ENCODE measurements around the gene TMEM202. TPM values are rescaled to one million over a fixed set of nuclear protein-coding genes. Genes with fewer than 3 reads are reported as not detected.

Gene TMEM202
- total RNA-seq, 6 donors from 2014 or later = not detected

DNA sequence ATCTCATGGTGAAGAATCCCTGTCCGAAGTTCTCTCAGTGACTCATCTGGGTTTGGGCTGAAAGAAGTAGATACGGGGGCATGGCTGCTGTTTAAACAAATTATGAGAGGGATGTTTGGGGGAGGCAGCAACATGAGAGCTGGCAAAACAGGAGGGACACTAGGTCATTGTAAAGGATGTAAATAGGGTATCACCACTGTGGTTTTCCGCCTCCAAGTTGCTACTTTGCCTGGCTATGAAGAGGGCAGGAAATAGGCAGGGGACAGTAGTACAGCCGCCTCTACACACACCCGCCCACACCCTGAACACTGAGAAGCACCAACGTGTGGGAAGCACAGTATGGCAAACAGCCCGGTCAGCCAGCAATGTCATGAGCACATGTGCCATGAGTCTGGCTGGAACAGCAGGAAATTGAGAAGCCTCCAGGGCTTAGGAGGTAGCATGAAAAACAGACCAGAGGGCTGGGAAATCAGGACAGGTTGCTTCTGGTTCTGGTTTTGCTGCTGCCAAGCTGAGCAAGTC, 39.4 kb upstream of the TMEM202 start:
- DNase-seq (peak in 1 of 2 donors; percentile 53), ATAC-seq (ENCODE audit: low FRiP score in 2 of 2) (peak; percentile 69 to 76)
- no peaks in the 10 kb centered on the region for H3K27me3 ChIP-seq
- H3K4me1 ChIP-seq = peaks cover 14 to 30% (median 20%) of the 10 kb centered on the region in 4 donors
- H3K27ac ChIP-seq = peak overlapping the region; percentile 31 to 64 (median 40)
- TF ChIP-seq POLR2AphosphoS5 (IDR thresholded peaks at IDR 0.05) (peak in 1 of 2 donors; percentile 64), POLR2A (IDR thresholded peaks at IDR 0.05) (no peak)
- no peak overlapping the region for H3K4me3 ChIP-seq
- H3K36me3 ChIP-seq = peaks cover 12 to 31% (median 26%) of the 10 kb centered on the region in 4 donors
- no peaks in the 10 kb centered on the region for H3K9me3 ChIP-seq
- 42 to 53% methylated on average over 7 of the region's 7 CpGs for WGBS, 2 donors

DNA sequence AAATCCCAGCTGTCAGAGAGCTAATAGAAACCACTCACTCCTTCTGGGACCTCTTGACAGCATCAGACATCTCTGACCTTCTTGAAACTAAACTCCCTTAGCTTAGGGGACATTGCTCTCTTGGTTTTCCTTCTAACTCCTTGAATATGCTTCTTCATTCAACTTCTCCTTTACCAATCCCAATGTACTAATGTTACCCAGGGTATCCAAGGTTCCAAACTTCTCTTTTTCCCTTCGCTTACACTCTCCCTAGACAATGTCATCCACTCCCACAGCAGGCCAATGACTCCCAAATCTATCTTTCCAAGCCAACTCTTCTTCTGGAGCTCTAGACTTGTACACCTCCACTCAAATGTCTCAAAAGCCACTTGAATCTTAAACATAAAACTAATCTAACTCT, 36.9 kb upstream of the TMEM202 start:
- TF ChIP-seq, protein P1, sequence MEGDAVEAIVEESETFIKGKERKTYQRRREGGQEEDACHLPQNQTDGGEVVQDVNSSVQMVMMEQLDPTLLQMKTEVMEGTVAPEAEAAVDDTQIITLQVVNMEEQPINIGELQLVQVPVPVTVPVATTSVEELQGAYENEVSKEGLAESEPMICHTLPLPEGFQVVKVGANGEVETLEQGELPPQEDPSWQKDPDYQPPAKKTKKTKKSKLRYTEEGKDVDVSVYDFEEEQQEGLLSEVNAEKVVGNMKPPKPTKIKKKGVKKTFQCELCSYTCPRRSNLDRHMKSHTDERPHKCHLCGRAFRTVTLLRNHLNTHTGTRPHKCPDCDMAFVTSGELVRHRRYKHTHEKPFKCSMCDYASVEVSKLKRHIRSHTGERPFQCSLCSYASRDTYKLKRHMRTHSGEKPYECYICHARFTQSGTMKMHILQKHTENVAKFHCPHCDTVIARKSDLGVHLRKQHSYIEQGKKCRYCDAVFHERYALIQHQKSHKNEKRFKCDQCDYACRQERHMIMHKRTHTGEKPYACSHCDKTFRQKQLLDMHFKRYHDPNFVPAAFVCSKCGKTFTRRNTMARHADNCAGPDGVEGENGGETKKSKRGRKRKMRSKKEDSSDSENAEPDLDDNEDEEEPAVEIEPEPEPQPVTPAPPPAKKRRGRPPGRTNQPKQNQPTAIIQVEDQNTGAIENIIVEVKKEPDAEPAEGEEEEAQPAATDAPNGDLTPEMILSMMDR (IDR thresholded peaks at IDR 0.05) = no peak
- no peak for TF ChIP-seq EP300 (IDR thresholded peaks at IDR 0.05)
- no peak for DNase-seq
- no peak for ATAC-seq (ENCODE audit: low FRiP score in 2 of 2)
- 75 to 84% methylated on average over 1 of the region's 1 CpG for WGBS, 2 donors
- H3K27me3 ChIP-seq = no peaks in the 10 kb centered on the region
- H3K4me1 ChIP-seq = peaks cover 14 to 34% (median 20%) of the 10 kb centered on the region in 4 donors
- peaks cover 0 to 6% (median 2%) of the 10 kb centered on the region in 4 donors for H3K36me3 ChIP-seq
- H3K27ac ChIP-seq = no peak overlapping the region
- H3K9me3 ChIP-seq = no peaks in the 10 kb centered on the region
- no peak overlapping the region for H3K4me3 ChIP-seq

DNA sequence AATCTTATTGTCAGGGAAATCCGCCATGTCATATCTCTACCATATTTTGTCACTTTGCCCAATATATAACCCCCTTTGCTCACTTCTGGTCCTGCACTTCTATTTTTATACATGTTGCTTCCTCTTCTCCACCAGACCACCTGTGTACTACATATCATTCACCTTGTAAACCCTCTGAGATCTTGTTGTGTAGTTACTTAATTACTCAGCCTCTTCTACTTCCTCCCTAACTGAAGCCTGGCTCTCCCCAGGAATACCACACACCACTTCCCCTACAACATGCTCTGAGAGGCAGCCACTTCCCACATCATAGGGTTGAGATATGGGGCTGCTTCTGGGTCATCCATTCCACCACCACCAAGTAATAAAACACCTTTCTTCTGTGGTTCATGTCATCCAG, 32.3 kb upstream of the TMEM202 start:
- ATAC-seq (ENCODE audit: low FRiP score in 2 of 2) = peak; percentile 16 to 70
- Histone ChIP-seq H3K4me1 (peaks cover 22 to 49% (median 28%) of the 10 kb centered on the region in 4 donors), H3K4me3 (no peak overlapping the region), H3K27me3 (no peaks in the 10 kb centered on the region), H3K27ac (no peak overlapping the region), H3K9me3 (no peaks in the 10 kb centered on the region), H3K36me3 (peaks cover 0 to 8% (median 0%) of the 10 kb centered on the region in 4 donors)
- WGBS, 2 donors = 55 to 78% methylated on average over 1 of the region's 1 CpG
- TF ChIP-seq POLR2AphosphoS5 (IDR thresholded peaks at IDR 0.05) = no peak
- TF ChIP-seq, protein P1 (IDR thresholded peaks at IDR 0.05) = no peak
- no peak for TF ChIP-seq EP300 (IDR thresholded peaks at IDR 0.05)
- TF ChIP-seq POLR2A (IDR thresholded peaks at IDR 0.05) = no peak
- peak in 1 of 2 donors; percentile 60 for DNase-seq

DNA sequence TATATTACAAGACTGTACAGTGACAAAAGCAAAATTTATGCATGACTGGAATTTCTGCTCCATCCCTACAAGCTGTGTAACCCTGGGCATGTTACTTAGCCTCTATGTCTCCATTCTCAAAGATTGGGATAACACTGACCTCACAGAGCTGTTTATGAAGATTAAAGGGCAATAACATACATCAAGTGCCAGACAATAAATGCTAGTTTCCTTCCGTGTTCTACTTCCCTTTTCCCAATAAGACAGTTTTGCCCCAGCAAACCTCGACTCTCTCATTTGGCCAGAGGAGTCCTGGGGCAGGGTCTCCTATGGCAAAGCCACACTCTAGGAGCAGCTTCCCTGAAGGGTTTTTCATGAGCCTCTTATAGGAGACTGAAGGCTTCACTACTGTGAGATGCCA, 29.8 kb upstream of the TMEM202 start:
- Histone ChIP-seq H3K27ac (peak overlapping the region; percentile 15 to 74 (median 66)), H3K36me3 (peaks cover 0 to 8% (median 0%) of the 10 kb centered on the region in 4 donors), H3K27me3 (no peaks in the 10 kb centered on the region), H3K4me1 (peaks cover 34 to 71% (median 39%) of the 10 kb centered on the region in 4 donors), H3K9me3 (no peaks in the 10 kb centered on the region), H3K4me3 (no peak overlapping the region)
- TF ChIP-seq POLR2AphosphoS5 (IDR thresholded peaks at IDR 0.05) = no peak
- TF ChIP-seq POLR2A (IDR thresholded peaks at IDR 0.05) = no peak
- TF ChIP-seq EP300 (IDR thresholded peaks at IDR 0.05) = no peak
- TF ChIP-seq, protein P1 (IDR thresholded peaks at IDR 0.05) = no peak
- ATAC-seq (ENCODE audit: low FRiP score in 2 of 2) = peak; percentile 25 to 54
- DNase-seq = no peak
- 53 to 60% methylated on average over 2 of the region's 2 CpGs for WGBS, 2 donors

DNA sequence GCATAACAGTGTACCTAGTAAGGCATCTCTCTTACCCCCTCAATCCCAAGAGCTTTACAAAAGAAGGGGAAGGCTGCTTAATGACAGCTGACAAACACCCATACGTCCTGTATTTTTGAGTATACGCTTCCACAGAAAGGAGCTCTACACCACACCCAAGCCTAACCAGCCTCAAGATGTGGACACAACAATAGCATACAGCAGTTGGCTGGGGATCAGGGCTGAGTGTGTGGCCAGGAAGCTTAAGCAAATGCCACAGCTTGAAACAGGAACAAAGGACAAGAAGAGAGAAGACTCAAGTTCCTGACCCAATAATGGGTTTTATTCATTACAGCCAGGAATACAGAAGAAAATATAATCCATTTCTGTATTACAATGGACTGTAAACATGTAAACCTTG, 29.2 kb upstream of the TMEM202 start:
- Histone ChIP-seq H3K36me3 (peaks cover 0 to 8% (median 0%) of the 10 kb centered on the region in 4 donors), H3K27me3 (no peaks in the 10 kb centered on the region), H3K4me3 (no peak overlapping the region), H3K27ac (peak overlapping the region; percentile 15 to 74 (median 66)), H3K4me1 (peaks cover 36 to 77% (median 43%) of the 10 kb centered on the region in 4 donors), H3K9me3 (no peaks in the 10 kb centered on the region)
- DNase-seq (peak in 1 of 2 donors; percentile 75), ATAC-seq (ENCODE audit: low FRiP score in 2 of 2) (peak; percentile 79 to 88)
- WGBS, 2 donors = 20 to 37% methylated on average over 1 to 2 of the region's 2 CpGs
- TF ChIP-seq POLR2A (IDR thresholded peaks at IDR 0.05) = peak in 1 of 4 donors; percentile 29
- TF ChIP-seq, protein P1 (IDR thresholded peaks at IDR 0.05) = no peak

All from upper lobe of left lung (tissue), 6 donors.